Erythroblast (primary cell): ENCODE measurements around the gene MCF2L2.

Source experiments
- DNase-seq, 2 experiments: peaks; one replicate each; lab custom pipeline; 2025; lab: John Stamatoyannopoulos, UW
- GATA1 ChIP-seq: IDR thresholded peaks from 2 replicates; pipeline ENCODE4 v1.6.1; 2011; ENCODE audit warnings: low read depth, mild to moderate bottlenecking, control low read depth, low read length, moderate library complexity
- POLR2A ChIP-seq: IDR thresholded peaks from 2 replicates; pipeline ENCODE4 v1.6.1; 2011; ENCODE audit warnings: mild to moderate bottlenecking, low read length

MCF2L2 gene

DNA sequence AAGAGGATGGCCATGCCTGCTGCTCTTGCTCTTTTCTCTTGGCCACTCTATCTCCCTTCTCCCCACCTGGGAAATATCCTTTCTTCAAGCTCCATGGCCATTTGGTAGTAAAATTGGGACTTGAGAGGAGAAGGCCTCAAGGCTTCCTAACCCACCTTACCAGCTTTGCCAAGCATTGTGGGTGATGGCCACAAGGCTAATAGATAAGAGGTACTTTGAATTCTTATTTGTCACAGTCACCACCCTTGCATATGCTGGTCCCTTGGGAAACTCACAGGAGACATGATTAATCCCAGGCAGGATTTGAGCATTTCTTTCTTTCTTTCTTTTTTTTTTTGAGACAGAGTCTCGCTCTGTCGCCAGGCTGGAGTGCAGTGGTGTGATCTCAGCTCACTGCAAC lies 138.2 kb downstream of the MCF2L2 start:
- no peak for TF ChIP-seq GATA1
- TF ChIP-seq POLR2A: no peak
- no peak for DNase-seq

DNA sequence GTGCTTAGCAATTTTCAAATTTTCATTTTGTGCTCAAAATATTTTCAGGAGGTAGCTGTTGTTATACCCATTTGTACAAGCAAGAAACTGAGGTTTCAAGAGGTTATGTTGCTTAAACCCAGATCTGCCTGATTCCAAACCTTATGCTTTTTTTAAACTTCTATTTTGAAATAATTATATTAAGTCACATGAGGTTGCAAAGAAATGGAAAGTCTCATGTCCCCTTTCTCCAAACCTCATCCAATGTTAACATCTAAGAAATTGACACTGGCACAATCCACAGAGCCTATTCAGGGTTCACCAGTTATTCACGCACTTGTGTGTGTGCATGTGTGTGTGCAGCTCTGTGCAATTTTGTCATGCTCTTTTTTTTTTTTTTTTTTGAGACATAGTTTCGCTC lies 140.3 kb downstream of the MCF2L2 start:
- DNase-seq: no peak
- TF ChIP-seq GATA1 (no peak), POLR2A (no peak)

DNA sequence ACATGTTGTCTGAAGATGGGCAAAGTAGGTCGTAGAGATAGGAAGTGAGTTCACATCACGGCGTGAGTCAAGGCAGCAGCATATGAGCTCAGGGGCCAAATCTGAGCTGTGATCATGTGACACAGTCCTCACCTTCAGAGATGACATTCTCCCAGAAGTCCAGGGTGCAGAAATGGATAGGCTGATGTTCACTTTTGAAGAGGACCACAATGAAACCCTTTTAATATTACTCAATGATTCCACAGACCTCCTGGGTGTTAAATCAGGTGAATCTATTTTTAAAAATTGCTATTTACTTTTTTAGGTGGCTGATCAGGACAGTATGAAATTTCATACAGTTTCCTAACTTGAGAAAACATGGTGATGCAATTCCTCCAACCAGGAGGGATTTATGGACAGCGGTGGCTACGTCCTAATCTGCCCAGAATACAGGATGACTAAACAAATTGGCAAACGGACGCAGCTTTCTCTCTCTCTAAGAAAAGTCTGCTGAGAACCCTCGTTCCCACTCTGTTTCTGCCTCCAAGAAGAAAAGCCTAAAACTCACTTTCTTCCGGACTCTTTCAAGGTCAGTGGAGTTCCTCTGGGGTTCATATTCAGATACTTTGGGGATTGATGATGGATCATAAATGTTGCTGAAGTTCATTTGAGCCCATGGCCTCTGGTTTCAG lies 141.0 kb downstream of the MCF2L2 start:
- peak in 1 of 2 experiments; percentile 39 for DNase-seq
- TF ChIP-seq GATA1 (no peak), POLR2A (no peak)

DNA sequence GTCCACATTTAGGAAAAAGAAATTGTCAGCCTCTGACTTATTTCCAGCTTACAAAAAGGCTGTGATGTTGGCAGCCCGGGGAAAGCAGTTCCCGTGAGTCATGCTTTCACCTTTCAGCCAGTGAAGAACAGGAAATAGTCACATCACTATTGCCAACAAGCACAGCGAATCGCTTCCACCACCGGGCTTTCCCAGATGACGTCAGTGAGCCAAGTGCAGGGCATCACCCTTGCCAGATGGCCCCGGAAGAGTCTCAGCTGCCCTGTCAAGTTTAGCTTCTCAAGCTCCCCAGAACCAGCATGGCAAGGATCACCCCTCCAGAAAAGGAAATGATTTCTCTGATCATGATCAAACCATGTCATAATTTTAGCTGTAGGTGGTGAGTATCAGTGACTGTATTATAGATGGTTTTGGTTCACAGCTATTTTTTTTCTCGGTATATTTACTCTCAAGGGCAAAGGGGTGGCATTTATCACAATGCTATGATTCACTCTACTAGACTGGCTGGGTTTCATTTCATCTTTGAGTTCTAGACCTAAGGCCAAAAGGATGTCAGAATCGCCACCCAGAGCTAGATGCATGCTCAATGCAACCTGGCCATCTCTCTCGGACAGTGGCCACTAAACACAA lies 142.5 kb downstream of the MCF2L2 start:
- TF ChIP-seq POLR2A (peak; percentile 39), GATA1 (no peak)
- peak; percentile 38 to 73 for DNase-seq

DNA sequence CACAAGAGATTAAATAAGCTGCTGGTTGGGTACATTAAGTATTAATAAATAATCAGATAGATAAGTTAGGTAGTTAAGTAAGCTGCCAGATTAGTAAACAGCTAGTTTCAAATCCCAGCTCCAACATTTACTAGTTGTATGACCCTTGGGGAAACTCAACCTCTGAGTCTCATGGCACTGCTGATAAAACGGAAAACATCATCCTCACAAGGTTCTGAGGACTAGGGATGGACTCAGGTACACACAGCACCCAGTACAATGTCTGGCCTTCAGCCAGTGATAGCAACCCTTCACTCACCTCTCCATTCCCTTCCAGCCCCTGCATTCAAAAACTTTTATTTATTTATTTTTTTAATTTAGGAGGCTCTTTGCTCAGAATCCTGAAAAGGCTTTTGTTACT lies 143.1 kb downstream of the MCF2L2 start:
- TF ChIP-seq POLR2A: no peak
- TF ChIP-seq GATA1: no peak
- DNase-seq: peak in 1 of 2 experiments; percentile 21

DNA sequence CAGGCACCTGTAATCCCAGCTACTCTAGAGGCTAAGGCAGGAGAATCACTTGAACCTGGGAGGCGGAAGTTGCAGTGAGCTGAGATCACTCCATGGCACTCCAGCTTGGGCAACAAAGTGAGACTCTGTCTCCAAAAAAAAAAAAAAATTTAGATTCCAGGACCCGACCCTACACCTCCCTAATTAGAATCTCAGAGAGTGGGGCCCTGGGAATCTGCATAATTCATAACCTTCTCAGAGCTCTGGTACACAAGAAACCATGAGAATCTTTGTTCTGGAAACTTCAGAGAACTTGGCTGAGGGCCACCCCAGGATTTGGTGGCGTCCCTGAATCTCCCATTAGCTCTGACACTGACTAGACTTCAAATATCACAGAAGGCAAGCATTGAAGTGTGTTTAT lies 143.8 kb downstream of the MCF2L2 start:
- TF ChIP-seq GATA1: no peak
- no peak for TF ChIP-seq POLR2A
- DNase-seq: no peak

DNA sequence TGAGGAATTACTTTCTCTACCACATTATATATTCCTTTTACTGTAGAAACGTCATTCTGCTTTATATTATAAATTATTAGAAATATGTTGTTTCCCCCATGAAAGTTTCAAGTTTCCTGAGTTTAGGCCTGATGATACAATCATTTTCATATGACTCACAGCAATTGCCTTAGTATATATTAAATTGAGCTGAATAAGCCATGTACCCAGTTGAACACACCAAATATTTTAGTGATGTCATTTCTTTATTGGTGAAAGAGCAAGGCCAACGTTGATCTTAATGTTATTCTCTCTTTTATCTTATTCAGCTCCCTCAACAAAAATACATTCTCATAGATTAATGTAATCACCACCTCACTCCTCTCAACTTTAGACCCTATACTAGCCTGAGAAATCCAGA lies 144.5 kb downstream of the MCF2L2 start:
- no peak for TF ChIP-seq GATA1
- no peak for TF ChIP-seq POLR2A
- no peak for DNase-seq

DNA sequence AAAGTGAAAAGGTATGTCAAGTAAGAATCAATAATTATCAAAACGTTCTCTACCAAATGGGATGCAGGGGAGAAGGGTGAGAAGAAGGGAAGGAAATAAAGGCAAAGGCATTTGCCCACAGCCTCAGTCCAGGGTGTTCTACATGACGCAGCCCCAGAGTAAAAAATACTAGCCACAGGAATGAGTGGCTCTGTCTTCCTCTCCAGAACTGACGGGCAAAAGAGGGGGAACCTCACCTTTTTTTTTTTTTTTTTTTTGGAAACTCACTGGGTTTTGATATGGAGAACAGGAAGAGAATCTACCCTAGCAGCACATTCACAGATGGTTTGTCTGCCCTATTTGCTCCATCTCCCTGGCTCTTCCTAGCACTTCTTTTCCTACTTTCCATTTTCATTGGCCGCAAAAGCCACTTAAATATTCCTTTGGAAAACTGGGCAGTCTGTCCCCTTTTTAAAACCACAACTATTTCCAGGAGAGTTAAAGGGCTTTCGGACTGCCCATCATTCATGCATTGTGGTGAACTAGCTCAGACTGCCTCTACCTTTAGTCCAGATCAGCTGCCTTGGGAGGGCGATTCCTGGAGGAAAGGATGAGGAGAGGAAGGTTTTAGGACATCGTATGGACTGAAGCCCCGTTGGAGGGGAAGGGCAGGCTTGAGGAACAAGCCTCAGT lies 147.2 kb downstream of the MCF2L2 start:
- no peak for DNase-seq
- TF ChIP-seq POLR2A (no peak), GATA1 (no peak)

DNA sequence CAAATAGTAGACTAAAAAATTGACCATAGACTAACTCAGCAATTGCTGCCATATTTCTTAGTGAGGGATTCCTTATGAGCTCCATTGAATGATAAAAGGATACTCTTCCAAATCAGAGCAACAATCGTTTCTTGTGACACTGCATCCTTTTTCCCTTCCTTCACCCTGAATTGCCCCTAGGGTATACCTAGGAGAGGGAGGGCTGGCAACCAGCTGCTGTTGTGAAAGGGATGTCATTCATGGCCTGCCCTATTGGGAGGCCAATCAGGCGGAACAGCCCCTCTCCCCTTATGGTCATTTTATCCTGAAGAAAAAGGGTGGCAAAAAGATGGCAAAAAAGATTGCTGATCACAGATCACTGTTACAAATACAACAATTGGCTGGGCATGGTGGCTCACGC lies 149.0 kb downstream of the MCF2L2 start:
- no peak for DNase-seq
- TF ChIP-seq GATA1 (no peak), POLR2A (no peak)

DNA sequence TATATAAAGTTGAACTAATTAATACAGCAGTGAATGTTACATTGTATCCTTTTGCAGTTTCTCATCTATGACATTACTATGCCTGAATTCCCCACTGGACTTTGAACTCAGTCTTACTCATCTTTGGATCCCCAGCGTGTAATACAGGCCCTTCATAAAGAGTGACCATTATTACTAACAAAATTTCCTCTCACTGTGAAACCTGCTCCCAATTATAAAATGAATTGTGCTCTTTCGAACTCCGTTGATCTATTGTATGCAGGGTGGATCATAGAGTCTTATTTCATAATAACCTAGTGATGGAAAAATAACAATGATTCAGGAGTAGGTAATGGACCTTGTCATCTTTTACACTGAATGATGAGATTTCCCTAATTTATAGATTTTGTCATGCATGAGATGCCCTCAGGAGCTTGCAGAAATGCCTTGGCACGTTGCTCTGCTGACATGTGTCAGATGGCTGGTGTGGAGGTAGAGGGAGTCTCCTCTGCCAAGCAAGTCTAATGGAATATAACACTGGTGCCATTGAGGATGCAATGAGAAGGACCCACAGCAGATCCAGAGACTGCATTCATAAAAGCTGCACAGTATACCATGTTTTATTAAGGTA lies 149.8 kb downstream of the MCF2L2 start:
- TF ChIP-seq GATA1 (no peak), POLR2A (no peak)
- no peak for DNase-seq

DNA sequence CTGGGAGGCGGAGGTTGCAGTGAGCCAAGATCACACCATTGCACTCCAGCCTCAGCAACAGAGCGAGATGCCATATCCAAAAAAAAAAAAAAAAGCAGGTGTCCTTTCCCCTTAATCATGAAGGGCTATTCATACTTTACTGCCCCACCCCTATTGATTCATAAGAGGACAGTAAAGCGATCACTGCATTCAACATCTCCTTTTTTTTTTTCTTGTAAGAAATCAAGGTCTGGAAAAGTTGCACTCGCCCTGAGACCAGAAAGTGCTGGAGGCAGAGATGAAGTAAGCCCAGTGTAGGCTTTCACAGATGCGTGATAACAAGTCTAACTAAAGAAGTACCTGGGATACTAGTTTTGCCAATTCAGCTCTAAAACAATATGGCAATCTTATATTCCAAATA lies 151.2 kb downstream of the MCF2L2 start:
- DNase-seq: no peak
- TF ChIP-seq POLR2A: no peak
- no peak for TF ChIP-seq GATA1

DNA sequence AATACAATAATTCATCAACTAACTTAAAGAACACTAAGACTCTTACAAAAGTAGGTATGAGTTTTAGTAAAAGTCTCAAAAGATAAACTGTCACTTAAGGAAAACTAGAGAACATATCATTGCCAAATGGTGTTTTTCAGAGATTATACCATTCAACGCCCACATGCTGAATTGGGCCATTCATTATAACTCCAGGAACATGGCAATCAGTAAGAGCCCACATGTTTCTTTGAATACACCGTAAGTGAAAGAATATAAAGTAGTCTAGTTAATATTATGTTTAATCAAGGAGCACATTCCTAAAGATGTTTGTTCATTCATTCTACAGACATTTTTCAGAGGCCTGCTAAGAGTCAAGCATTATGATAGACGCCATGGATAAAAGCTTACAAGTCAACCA lies 152.5 kb downstream of the MCF2L2 start:
- DNase-seq: no peak
- no peak for TF ChIP-seq GATA1
- no peak for TF ChIP-seq POLR2A

DNA sequence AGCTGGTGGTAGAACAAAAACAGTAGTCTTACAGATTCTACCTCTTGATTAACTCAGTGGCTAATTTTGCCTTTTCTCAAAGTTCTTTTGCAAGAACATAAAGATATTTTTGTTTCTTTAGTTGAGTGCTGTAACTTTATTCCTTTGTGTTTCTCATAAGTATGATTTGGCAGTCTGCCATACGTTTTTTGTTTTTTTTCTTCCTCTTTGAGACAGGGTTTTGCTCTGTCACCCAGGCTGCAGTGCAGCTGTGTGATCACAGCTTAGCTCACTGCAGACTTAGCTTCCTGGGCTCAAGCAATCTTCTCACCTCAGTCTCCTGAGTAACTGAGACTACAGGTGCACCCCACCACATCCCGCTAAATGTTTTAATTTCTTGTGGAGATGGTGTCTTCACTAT lies 153.0 kb downstream of the MCF2L2 start:
- TF ChIP-seq POLR2A (no peak), GATA1 (no peak)
- peak; percentile 62 to 64 for DNase-seq

DNA sequence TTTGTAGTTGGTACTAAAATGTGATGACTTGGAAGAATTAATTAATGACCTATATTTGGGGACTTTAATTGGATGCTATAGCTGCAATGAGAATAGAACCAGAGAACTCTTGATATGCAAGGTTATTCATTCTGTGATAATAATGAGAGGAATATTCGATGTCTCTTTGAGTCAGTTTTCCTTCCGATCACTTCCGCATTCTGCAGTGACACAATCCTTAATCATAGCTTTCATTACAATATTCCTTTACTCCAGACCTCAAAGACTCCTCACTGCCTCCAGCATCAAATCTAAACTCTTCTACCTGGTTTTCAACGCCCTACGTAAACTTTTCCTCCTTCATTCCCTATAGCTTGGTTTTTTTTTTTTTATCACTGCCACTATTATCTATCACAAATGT lies 153.8 kb downstream of the MCF2L2 start:
- DNase-seq: no peak
- no peak for TF ChIP-seq GATA1
- no peak for TF ChIP-seq POLR2A

DNA sequence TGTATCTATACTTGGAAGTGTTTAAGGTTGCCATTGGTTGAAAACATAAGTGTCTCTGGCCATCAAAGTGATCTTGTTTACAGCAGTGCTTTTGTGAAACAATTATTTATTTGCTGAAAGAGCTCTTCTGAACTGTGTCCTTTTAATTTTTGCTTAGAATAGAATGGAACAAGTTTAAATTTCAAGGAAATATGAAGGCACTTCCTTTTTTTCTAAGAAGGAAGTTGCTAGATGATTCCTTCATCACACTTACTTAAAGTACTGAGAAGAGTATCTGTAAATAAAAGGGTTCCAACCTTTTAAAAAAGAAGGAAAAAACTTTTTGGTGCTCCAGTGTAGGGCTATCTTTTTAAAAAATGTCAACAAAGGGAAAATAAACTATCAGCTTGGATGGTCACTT lies 155.6 kb downstream of the MCF2L2 start:
- DNase-seq: no peak
- TF ChIP-seq POLR2A (no peak), GATA1 (no peak)
